C4-2B (cell line): ENCODE measurements around the gene FNDC3B.

Source experiments
- H3K27ac ChIP-seq: fragments of 450-650 bp; 2 replicates; pipeline ENCODE4 v1.5.1; 2017
- ZFX ChIP-seq: fragments of 450-650 bp; IDR thresholded peaks from 2 replicates; pipeline ENCODE4 v1.6.1; 2017
- TF ChIP-seq, protein P1 (sequence below): fragments of 450-650 bp; conservative IDR thresholded peaks from 2 replicates; pipeline ENCODE4 v1.5.1; 2017; ENCODE audit warnings: mild to moderate bottlenecking

The FNDC3B gene

DNA sequence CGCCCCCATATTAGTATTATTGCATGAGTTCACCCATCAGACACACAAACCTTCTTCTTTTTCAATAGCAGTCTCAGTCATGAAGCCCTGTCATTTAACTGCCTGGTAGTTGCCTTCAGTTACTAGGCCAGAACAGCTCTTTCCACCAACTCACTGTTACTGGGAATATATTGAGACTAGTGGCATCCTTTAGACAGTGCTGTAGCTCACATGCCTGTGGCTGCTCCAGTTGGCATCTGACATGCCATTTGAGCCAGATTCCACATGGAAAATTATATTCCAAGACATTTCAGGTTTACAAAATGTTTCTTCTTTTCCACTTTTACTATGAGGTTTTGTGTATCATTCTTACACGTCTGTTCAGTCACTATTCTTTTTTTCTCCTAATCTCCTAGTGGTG is 262.8 kb downstream of the FNDC3B start:
- TF ChIP-seq ZFX, result no peak
- TF ChIP-seq, protein P1, sequence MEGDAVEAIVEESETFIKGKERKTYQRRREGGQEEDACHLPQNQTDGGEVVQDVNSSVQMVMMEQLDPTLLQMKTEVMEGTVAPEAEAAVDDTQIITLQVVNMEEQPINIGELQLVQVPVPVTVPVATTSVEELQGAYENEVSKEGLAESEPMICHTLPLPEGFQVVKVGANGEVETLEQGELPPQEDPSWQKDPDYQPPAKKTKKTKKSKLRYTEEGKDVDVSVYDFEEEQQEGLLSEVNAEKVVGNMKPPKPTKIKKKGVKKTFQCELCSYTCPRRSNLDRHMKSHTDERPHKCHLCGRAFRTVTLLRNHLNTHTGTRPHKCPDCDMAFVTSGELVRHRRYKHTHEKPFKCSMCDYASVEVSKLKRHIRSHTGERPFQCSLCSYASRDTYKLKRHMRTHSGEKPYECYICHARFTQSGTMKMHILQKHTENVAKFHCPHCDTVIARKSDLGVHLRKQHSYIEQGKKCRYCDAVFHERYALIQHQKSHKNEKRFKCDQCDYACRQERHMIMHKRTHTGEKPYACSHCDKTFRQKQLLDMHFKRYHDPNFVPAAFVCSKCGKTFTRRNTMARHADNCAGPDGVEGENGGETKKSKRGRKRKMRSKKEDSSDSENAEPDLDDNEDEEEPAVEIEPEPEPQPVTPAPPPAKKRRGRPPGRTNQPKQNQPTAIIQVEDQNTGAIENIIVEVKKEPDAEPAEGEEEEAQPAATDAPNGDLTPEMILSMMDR, result no peak
- H3K27ac ChIP-seq, result no peak overlapping the region

DNA sequence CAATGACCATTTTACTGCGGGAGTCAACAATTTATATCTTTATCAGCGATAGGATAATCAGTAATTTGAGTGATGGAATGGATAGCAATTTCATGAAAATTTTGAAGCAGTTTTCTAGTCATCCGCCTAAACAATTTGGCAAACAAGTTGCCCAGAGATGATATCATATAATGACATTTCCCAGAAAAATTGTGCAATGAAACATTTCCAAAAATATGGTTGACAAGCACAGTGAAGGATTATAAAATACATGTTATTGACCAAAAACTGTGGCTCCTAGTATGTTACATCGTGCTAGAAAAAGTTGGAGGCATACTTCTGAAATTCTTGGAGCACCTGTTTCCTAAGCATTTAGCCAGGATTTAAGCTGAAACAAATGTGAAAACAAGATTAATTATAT is 263.8 kb downstream of the FNDC3B start:
- TF ChIP-seq, protein P1, result no peak
- no peak for TF ChIP-seq ZFX
- no peak overlapping the region for H3K27ac ChIP-seq

DNA sequence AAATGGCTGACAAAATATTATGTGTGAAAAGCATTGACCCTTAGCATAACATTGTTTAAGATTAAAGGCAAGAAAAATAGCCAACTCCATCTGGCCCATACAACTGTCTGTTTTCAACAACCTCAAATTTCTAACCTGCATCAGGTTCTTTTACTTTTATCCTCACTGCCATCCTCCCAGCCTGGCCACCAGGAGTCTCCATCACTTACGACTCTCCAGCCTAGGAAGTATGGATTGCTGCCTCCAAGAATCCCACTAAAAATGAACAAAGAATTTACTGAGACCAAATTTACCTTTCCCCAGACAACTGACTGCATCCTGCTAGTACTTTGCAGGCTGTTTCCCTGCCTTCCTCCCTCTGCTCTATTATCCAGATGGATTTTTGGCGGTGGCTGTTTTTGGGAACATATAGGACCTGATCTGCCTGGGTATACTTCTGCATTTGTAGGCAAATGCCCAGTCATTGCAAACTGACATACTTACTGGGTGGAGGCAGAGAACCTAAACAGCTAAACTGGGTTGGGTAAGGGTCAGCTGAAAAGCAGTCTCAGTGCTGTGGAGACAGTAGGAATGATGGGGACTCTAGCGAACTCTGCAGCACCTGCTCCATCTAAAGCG is 264.7 kb downstream of the FNDC3B start:
- H3K27ac ChIP-seq, result no peak overlapping the region
- no peak for TF ChIP-seq ZFX
- TF ChIP-seq, protein P1, result peak; percentile 38

DNA sequence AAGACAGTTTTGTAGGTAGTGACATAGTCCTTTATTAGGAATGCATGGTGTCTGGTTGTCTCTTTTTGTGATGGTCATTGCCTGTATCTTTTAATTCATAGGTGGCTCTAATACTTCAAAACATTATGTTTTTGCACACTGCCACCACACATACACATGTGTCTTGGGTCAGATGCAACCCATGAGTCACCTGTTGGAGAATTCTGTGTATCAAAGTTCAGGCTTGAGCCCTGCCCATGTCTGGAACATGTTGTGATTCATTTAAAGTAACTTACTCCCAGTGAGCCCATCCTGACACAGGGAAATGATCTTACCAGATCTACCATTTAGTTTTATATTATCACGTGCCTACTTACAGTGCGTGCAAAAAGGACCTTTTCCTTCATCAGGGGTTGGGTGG is 266.2 kb downstream of the FNDC3B start:
- TF ChIP-seq, protein P1, result no peak
- TF ChIP-seq ZFX, result no peak
- H3K27ac ChIP-seq, result no peak overlapping the region

DNA sequence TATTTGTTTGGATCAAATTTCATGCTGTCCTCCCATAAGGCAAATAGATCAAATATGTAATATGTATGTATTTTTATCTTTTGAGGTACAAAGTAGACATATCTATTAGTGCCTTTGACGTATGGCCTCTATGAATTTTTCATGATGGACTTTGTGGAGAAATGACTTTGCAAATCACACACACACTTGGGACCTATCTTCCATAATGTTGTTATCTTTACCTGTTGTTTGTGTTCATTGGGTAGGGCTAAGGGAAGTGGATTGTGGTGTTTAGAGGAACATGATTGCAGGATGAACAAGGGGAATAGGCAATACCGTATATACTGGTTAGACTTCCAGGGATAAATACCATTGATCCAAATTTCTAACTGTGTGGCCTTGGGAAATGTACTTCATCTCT is 266.6 kb downstream of the FNDC3B start:
- H3K27ac ChIP-seq, result no peak overlapping the region
- TF ChIP-seq, protein P1, result no peak
- no peak for TF ChIP-seq ZFX

DNA sequence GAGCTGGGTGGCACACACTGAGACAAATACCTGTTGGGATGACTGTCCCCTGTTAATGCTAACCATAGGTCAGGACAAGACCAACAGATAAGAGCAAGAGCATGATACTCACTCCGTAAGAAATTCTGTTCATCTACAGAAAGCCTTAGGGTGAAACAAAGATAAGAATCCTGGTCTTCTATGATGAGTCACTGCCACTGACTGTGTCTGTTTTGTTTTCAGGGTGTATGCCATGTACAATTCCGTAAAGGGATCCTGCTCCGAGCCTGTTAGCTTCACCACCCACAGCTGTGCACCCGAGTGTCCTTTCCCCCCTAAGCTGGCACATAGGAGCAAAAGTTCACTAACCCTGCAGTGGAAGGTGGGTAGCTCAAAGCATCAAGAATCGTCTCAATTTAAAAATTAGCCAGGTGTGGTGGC is 267.8 kb downstream of the FNDC3B start:
- H3K27ac ChIP-seq, result no peak overlapping the region
- TF ChIP-seq ZFX, result no peak
- TF ChIP-seq, protein P1, result no peak

DNA sequence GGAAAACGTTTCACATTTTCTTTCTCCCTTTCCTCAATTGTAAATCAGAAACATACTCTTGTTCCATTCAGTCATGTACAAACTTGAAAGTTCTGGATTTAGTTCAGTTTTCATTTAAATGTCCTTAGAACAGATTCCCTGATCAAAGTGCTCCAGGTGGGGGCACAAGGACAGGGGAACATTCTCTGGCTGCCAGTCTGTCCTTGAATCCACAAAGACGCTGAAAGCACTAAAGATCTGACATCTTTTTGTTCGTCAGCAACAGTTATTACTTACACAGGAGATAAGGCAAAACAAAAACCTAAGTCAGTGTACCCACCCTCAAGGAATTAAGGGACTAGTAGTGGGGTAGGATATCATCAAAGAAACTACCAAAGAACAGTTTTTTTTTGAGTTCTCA is 269.7 kb downstream of the FNDC3B start:
- no peak overlapping the region for H3K27ac ChIP-seq
- TF ChIP-seq, protein P1, result no peak
- no peak for TF ChIP-seq ZFX
